ENCODE data around the gene TMEM198.

Gene TMEM198

GRCh38 chr2:219526320-219527075 is 17.3 kb upstream of the TMEM198 start:
- DNase-seq, result no peak

- DNase-seq, result no peak
Measured at GRCh38 chr2:219527076-219527394, 16.8 kb upstream of the TMEM198 start.

DNA sequence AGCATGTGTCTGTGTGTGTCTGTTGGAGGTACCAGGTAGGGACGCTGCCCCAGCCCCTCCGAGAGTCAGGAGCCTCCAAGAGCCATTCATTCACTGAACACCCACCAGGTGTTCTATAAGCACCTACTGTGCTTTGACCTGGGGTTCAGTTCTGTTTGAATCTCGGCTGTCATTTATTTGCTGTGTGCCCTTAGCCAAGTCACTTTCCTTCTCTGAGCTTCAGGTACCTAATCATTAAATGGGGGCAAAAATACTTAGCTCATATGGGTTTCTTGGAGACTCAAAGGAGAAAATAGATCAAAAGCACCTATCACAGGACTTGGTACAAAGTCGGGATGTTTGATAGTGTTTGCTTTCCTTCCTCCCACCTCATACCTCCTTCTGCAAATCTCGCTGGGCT is 16.4 kb upstream of the TMEM198 start:
- no peak for DNase-seq

DNA sequence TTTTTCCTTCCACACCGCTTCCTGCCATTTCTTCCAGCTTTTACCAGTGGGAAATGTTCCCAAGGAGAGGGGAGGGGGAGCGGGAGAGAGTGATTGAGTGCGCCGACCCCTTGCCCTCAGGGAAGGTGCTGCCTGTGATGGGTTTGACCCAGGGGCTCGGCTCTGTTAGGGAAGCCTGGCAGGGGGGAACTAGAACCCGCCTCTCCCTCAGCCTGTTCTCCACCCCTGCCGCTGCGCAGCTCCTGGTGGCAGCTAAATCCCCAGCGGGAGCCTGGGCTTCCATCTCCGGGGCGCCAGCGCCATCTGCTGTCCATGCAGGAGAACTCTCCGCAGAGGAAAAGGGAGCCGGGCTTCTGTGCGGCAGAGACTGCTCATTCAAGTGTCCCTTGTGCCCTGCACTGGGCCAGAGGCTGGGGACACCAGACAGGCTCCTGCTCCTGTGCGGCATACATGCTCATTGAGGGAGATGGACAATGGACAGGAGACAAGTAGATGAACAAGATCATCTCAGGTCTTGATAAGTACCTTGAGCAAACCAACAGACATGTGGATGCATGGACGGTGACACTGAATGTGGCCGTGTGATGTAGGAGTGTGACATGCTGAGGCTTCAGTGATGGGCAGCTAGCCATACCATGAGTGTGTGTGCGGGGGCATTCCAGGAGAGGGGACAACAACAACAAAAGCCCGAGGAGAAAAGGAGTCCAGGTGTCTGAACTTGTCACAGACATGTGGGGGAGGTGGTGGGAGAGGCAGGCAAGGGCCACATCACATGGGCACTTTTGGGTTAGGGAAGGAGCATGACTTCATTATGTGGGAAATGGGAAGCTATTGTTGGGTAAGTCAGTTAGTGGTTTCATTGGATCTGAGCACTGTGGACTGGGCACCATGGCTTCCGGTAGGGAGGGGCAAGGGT is 13.5 kb upstream of the TMEM198 start:
- DNase-seq, result peak; percentile 93

DNA sequence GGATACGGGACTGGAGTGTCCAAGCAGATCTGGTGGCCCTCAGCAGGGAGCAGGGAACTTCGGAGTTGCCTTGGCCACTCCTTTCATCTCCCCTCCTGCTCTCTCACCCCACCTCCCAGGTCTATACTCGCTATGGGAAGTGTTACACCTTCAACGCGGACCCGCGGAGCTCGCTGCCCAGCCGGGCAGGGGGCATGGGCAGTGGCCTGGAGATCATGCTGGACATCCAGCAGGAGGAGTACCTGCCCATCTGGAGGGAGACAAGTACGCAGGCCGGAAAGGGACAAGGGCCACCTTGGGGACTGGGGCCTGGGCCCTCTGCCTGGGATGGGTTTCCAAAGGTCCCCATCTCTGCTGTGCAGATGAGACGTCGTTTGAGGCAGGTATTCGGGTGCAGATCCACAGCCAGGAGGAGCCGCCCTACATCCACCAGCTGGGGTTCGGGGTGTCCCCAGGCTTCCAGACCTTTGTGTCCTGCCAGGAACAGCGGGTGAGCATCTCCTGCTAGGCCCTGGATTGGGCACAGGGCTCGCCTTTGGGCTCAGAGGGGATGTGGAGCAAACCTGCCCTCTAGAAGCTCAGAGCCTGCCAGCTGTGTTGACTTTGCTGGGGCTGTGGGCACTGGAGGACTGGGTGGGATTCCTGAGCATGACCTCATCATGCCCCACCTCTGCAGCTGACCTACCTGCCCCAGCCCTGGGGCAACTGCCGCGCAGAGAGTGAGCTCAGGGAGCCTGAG is 12.0 kb upstream of the TMEM198 start:
- DNase-seq, result no peak

GRCh38 chr2:219532378-219532649 is 11.5 kb upstream of the TMEM198 start:
- DNase-seq, result no peak

GRCh38 chr2:219533930-219534661 is 9.7 kb upstream of the TMEM198 start:
- DNase-seq, result no peak

DNA sequence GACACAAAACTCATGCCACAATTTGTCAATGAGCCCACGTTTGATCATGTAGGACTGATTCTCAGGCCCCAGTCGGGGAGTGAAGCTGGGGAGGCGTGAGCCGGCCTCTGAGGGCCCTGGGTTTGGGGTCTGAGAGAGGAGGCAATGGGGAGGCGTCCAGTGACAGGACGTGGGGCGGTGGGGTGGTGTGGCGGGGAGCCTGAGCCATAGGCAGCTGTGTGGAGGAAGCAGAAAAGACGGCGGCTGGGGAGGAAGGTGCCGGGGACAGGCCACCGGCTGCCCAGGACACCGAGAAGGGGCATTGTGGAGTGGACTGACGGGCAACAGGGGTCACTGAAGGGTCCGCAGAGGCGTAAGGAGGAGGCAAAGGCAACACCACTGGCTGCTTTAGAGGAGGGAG is 7.4 kb upstream of the TMEM198 start:
- no peak for DNase-seq

DNA sequence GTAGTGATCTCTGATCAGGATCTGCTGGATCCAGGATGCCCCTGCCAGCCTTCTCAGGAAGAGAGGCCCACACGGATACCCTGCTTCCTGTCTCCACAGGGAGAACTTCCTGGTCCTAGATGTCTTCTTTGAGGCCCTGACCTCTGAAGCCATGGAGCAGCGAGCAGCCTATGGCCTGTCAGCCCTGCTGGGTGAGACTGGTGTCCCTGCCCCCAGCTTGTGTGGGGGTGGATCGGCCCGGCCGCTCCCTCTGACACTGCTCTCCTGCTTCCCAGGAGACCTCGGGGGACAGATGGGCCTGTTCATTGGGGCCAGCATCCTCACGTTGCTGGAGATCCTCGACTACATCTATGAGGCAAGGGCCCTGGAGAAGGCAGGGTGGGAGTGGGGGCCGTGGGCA is 6.9 kb upstream of the TMEM198 start:
- no peak for DNase-seq

- no peak for DNase-seq
Measured at GRCh38 chr2:219537657-219538488, 6.0 kb upstream of the TMEM198 start.

GRCh38 chr2:219538504-219538951 is 5.3 kb upstream of the TMEM198 start:
- no peak for DNase-seq

DNA sequence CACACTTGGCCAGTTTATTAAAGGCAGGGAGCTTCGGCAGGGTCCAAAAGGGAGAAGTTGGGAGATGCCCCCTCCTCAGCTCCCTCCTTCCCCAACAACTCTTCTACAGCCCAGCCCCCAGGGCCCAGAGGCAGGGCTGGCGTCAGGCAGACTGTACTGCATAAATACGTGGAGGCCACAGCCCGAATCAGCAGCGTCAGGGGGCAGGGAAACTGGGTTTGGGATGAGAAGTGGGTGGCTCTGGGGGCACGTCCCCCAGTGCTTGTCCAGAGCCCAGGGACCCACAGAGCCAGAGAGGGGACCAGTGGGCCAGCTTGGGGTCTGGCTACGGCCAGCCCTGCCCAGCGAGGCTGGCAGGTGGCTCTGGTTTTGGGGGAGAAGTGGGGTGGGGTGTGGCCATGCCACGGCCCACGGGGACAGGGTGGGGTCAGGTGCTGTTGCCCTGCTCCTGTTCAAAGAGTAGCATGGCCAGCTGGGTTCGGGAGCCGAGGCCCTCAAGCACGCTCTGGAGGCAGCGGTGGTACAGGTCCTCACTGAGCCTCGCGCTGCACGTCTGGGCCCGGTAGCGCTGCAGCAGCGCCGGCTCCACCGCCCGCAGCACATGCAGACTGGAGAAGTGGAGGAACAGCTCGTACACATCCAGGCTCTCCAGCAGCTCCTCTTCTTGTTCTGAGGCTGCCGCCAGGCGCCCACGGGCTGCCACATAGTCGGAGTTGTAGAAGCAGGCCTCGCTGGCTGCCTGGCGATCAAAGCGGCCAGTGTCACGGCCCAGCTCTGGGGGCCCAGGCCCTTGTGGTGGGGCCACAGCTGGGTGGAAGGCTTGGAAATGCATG is 4.7 kb upstream of the TMEM198 start:
- no peak for DNase-seq

DNA sequence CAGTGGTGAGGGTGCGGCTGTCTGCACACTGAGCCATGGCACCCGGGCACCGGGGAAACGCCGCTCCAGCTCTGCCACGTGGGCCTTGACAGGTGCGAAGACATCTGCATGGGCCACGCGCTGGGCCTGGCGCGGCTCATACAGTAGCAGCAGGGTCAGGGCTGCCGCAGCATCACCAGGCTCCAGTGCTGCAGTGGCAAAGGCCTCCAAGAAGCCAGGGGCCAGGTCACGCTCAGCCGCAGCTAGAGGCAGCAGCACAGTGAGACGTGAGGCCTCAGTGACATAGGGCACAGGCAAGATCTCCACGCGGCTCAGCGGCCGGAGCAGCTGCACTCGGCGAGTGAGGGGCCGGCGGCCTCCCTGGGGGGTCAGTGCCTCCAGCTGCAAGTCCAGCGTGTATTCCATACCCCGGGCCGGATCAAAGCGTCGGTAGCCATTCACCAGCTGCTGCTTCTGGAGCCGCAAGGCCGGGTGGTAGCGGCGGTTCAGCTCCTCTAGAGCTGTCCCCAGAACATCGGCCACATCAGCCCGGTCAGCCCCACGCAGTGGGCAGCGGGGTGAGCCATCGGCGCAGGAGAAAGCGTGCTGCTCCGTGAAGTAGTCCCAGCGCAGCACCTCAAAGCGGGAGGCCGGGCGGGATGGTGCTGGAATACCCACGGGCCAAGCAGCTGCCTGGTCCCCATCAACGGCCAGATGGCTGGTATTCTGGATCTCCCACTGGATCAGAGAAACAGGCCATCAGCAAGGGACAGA is 3.7 kb upstream of the TMEM198 start:
- DNase-seq, result no peak

DNA sequence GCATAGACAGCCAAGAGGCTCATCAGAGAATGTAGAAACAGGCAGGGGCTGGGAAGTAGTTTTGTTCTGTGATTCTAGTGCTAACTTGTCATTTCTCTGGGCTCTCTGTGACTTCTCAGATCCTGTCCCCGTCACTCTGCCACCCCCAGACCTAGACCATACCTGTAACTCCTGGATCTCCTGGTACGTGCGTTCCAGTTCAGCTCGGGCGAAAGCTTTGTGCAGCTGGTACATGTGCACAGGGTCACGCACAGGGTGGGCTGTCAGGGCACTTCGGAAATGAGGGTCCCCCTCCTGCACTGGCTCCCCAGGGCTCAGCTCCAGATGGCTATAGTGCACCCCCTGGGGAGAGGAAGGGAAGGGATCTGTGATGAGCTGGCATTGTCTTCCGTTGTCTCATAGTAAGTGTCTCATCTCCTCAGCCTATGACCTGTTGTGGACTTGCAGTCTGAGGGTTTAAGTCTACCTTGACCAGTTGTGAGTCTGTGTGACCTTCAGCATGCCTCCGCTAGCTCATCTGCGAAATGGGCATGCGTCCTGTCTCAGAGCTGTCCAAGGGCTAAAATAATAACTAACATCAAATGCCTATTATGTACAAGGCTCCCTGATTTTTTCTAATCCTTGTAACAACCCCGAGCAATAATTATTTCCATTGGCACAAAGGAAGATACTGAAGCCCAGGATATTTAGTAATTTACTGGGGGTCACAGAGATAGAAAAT is 2.9 kb upstream of the TMEM198 start:
- no peak for DNase-seq

GRCh38 chr2:219541611-219542180 is 2.1 kb upstream of the TMEM198 start:
- peak; percentile 83 for DNase-seq

- peak; percentile 27 for DNase-seq
Measured at GRCh38 chr2:219542931-219543595, 765 bp upstream of the TMEM198 start.

GRCh38 chr2:219544567-219544966 is 739 bp downstream of the TMEM198 start:
- no peak for DNase-seq

GRCh38 chr2:219545295-219545942 is 1.6 kb downstream of the TMEM198 start:
- no peak for DNase-seq

Measured in hematopoietic multipotent progenitor cell treated with erythropoietin and hydrocortisone succinate and interleukin-3 and kit ligand, for 6 days (in vitro differentiated cells).